Stimulated activated CD8-positive, alpha-beta memory T cell treated with anti-CD3 and anti-CD28 coated beads, Interleukin-15, amount 100 ng/mL, for 24 hours (primary cell): ENCODE measurements around the gene FBLN7.
"Not testable (repeated sequence)": the region's sequence is repeated elsewhere in the genome, so short reads cannot be mapped to it uniquely, and the experiment has no call there.

Experiments used
- DNase-seq: peaks from one replicate; pipeline ENCODE4 v3.0.0-alpha.2; 2020; ENCODE audit warnings: low read depth

FBLN7 gene

GRCh38 chr2:112138159-112139032 is at the start of gene FBLN7:
FBLN7 (plus strand) TSS chr2:112138385; CDS start chr2:112138656, 271 bp downstream.
- DNase-seq, result no peak

- DNase-seq, result no peak
These were observed 48.8 kb upstream of the FBLN7 start for GRCh38 chr2:112089375-112089774.

GRCh38 chr2:112092286-112093041 is 45.7 kb upstream of the FBLN7 start:
- no peak for DNase-seq

GRCh38 chr2:112093216-112093615 is 45.0 kb upstream of the FBLN7 start:
- DNase-seq, result no peak

GRCh38 chr2:112095681-112096080 is 42.5 kb upstream of the FBLN7 start:
- no peak for DNase-seq

- no peak for DNase-seq
These were observed 42.1 kb upstream of the FBLN7 start for GRCh38 chr2:112096098-112096497.

GRCh38 chr2:112108178-112108832 is 29.9 kb upstream of the FBLN7 start:
- no peak for DNase-seq

- DNase-seq, result no peak
These were observed 28.9 kb upstream of the FBLN7 start for GRCh38 chr2:112109278-112109677.

GRCh38 chr2:112110966-112111365 is 27.2 kb upstream of the FBLN7 start:
- DNase-seq, result no peak

GRCh38 chr2:112113354-112113753 is 24.8 kb upstream of the FBLN7 start:
- DNase-seq, result not testable (repeated sequence)

- DNase-seq, result no peak
These were observed 20.0 kb upstream of the FBLN7 start for GRCh38 chr2:112118148-112118547.

GRCh38 chr2:112121682-112122254 is 16.4 kb upstream of the FBLN7 start:
- DNase-seq, result no peak

GRCh38 chr2:112129060-112129459 is 9.1 kb upstream of the FBLN7 start:
- DNase-seq, result no peak

GRCh38 chr2:112133344-112133743 is 4.8 kb upstream of the FBLN7 start:
- DNase-seq, result no peak

- DNase-seq, result no peak
These were observed 4.1 kb upstream of the FBLN7 start for GRCh38 chr2:112134120-112134519.

- DNase-seq, result no peak
These were observed 2.1 kb upstream of the FBLN7 start for GRCh38 chr2:112136096-112136495.

- no peak for DNase-seq
These were observed 548 bp upstream of the FBLN7 start for GRCh38 chr2:112137516-112138158.

- DNase-seq, result not testable (repeated sequence)
These were observed 939 bp downstream of the FBLN7 start for GRCh38 chr2:112139033-112139614.

GRCh38 chr2:112139661-112140204 is 1.5 kb downstream of the FBLN7 start:
- DNase-seq, result not testable (repeated sequence)

GRCh38 chr2:112140205-112140802 is 2.1 kb downstream of the FBLN7 start:
- no peak for DNase-seq
